Kidney (tissue), 14 donors: ENCODE measurements around the gene ATP2C2. TPM values are rescaled to one million over a fixed set of nuclear protein-coding genes. Genes with fewer than 3 reads are reported as not detected.

Source experiments
- DNase-seq, 5 donors: peaks; one replicate each; pipeline ENCODE4 v3.0.0-alpha.2; 2013 to 2020
- FAIRE-seq: peaks from 2 replicates; lab custom pipeline; 2012; peaks lifted over from hg19 to GRCh38; lab: Jason Lieb, UNC
- H3K27ac ChIP-seq, 2 donors: one replicate each; pipeline ENCODE4 v1.7.0; 2013; ENCODE audit warnings: low read depth in 2 of 2, low read length in 2 of 2, inconsistent platforms in 1 of 2
- H3K27me3 ChIP-seq: one replicate; pipeline ENCODE4 v1.7.1; 2013; ENCODE audit warnings: low read length, inconsistent platforms; ENCODE audit not compliant: control insufficient read depth, insufficient read depth
- H3K36me3 ChIP-seq, 3 donors: one replicate each; pipeline versions ENCODE4 v1.7.0 to v1.7.1; 2013; ENCODE audit warnings: low read length in 3 of 3, control low read depth in 1 of 3, inconsistent platforms in 1 of 3; ENCODE audit not compliant: insufficient read depth in 3 of 3, control insufficient read depth in 2 of 3
- H3K4me1 ChIP-seq, 3 donors: one replicate each; pipeline versions ENCODE4 v1.7.0 to v1.7.1; 2013; ENCODE audit warnings: low read length in 3 of 3, inconsistent platforms in 1 of 3, low read depth in 1 of 3; ENCODE audit not compliant: control insufficient read depth in 2 of 3, insufficient read depth in 2 of 3
- H3K4me3 ChIP-seq, 3 donors: one replicate each; pipeline versions ENCODE4 v1.7.0 to v1.8.1; 2013; ENCODE audit warnings: low read length in 3 of 3, control low read depth in 1 of 3, inconsistent platforms in 1 of 3
- H3K9ac ChIP-seq, 3 donors: one replicate each; pipeline versions ENCODE4 v1.7.0 to v1.7.1; 2013; ENCODE audit warnings: low read length in 3 of 3, control low read depth in 1 of 3, inconsistent platforms in 1 of 3
- H3K9me3 ChIP-seq, 3 donors: one replicate each; pipeline versions ENCODE4 v1.7.0 to v1.7.1; 2013; ENCODE audit warnings: low read length in 3 of 3, control low read depth in 1 of 3, inconsistent platforms in 1 of 3; ENCODE audit not compliant: control insufficient read depth in 2 of 3, insufficient read depth in 1 of 3
- intact Hi-C: fragments of 100-400 bp; cut with DNase I; formaldehyde crosslinking; loops from one replicate; pipeline ENCODE4 v1.11.1; 2022
- polyA plus RNA-seq: library from polyadenylated mRNA; stranded (reverse); fragments of 350-450 nt; fragmentation: Illumina TruSeq; extraction: RNeasy Lipid Tissue Mini Kit (QIAGEN cat#74804); gene quantifications from one replicate; pipeline ENCODE4 v1.2.3, GENCODE V29; 2014; ENCODE audit warnings: low read depth, low replicate concordance; ENCODE audit not compliant: insufficient read depth
- total RNA-seq: library from RNA; stranded (reverse); fragmentation: NEBNext Ultra II Directional; extraction: Animal tissue kit (Norgen Biotek cat#: 25700); gene quantifications from one replicate; pipeline ENCODE4 v1.2.1, GENCODE V29; 2021
- TF ChIP-seq, protein P1 (sequence below): IDR thresholded peaks from 3 replicates; pipeline ENCODE4 v1.5.1; 2012; ENCODE audit warnings: mild to moderate bottlenecking, moderate library complexity, borderline replicate concordance; ENCODE audit not compliant: insufficient read depth; ENCODE audit errors: extremely low read depth
- donor health status: control.
- donor health status: control.
- donor health status: control.
- donor health status: control.
- donor health status: control.
- donor health status: DM: yes; HTN: yes; CAD: no.
- donor health status: Normal renal cell carcinoma (clear cell type).

Gene ATP2C2
- total and polyA plus RNA-seq, 2 donors from 2014 or later, result 2.2 to 2.6 TPM

DNA sequence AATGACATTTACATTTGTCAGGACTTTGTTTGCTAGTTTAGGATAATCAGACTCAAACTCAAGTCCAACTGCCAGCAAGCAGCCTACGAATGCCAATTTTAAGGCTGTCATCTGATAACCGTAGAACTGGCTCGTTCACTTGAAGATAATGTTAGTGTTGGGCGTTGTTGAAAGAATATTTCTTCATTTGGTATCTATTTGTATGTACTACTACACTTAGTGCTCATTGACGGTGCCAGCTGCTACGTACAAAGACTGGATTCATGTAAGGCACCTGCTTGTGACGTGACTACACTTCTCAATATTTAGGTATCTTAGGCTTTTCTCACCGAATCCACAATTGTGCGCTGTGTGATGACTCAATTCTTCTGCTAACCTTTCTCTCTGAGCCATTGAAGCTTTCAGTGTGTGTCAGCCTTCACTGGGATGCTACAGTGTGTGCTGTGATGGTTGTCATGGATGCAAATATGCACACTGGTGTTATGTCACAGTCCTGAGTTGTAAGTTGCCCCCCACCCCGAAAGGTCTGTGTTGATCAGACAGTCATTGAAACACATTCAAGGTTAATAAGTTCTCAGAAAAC, 5.7 kb downstream of the ATP2C2 start:
- Histone ChIP-seq H3K36me3 (no peaks in the 10 kb centered on the region), H3K9me3 (no peaks in the 10 kb centered on the region), H3K4me1 (no peaks in the 10 kb centered on the region), H3K27ac (no peak overlapping the region), H3K9ac (no peak overlapping the region), H3K4me3 (no peak overlapping the region), H3K27me3 (peaks cover 2% of the 10 kb centered on the region)
- FAIRE-seq (no peak), DNase-seq (no peak)
- intact Hi-C loops, result no loop called here
- TF ChIP-seq, protein P1, sequence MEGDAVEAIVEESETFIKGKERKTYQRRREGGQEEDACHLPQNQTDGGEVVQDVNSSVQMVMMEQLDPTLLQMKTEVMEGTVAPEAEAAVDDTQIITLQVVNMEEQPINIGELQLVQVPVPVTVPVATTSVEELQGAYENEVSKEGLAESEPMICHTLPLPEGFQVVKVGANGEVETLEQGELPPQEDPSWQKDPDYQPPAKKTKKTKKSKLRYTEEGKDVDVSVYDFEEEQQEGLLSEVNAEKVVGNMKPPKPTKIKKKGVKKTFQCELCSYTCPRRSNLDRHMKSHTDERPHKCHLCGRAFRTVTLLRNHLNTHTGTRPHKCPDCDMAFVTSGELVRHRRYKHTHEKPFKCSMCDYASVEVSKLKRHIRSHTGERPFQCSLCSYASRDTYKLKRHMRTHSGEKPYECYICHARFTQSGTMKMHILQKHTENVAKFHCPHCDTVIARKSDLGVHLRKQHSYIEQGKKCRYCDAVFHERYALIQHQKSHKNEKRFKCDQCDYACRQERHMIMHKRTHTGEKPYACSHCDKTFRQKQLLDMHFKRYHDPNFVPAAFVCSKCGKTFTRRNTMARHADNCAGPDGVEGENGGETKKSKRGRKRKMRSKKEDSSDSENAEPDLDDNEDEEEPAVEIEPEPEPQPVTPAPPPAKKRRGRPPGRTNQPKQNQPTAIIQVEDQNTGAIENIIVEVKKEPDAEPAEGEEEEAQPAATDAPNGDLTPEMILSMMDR, result no peak

DNA sequence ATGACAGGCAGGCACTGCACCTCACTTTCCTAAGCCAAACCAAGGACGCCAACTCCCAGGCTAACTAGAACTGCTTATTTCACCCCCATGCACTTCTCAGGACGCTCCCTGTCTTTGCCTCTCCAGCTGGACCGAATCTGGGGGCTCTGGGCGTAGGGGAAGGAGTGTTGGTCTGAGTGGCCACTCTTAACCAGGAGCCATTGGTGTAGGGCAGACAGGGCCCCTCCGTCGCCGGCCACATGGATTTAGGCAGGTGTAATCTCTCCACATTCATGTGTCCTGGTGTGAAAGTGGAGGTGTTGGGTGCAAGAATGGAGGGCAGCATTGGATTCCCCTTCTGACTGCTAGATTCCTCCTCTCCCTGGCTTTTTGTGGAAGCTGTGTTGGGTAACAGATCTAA, 9.8 kb downstream of the ATP2C2 start:
- FAIRE-seq (no peak), DNase-seq (peak in 1 of 5 donors; percentile 22)
- Histone ChIP-seq H3K36me3 (no peaks in the 10 kb centered on the region), H3K4me1 (peaks cover 0 to 2% (median 0%) of the 10 kb centered on the region in 3 donors), H3K27ac (no peak overlapping the region), H3K9ac (no peak overlapping the region), H3K9me3 (no peaks in the 10 kb centered on the region), H3K27me3 (no peaks in the 10 kb centered on the region), H3K4me3 (no peak overlapping the region)
- TF ChIP-seq, protein P1, result no peak
- intact Hi-C loops, result no loop called here

DNA sequence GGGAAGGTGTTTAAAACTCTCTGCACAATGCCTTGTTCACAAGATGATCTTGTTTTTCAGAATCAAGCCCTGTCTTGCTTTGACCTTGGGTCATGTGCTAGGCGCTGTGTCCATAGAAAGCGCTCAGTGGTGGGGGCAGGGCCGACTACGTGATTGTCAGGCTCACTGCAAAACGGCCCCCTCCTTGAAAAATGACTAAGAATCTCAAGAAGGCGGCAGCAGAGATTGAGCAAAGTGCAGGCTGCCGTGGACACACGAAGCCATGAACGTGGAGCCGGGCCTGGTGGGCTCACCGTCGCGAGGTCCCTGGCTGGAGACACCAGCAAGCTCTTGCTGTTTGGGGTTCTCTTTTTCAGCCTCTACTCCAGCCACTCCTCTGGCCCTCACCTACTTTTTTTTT, 10.2 kb downstream of the ATP2C2 start:
- Histone ChIP-seq H3K27ac (no peak overlapping the region), H3K4me1 (peaks cover 0 to 2% (median 0%) of the 10 kb centered on the region in 3 donors), H3K4me3 (no peak overlapping the region), H3K9ac (no peak overlapping the region), H3K9me3 (no peaks in the 10 kb centered on the region), H3K27me3 (no peaks in the 10 kb centered on the region), H3K36me3 (no peaks in the 10 kb centered on the region)
- DNase-seq (peak in 1 of 5 donors; percentile 28), FAIRE-seq (no peak)
- intact Hi-C loops, result no loop called here
- TF ChIP-seq, protein P1, result no peak
